HG02943 (cell line): ENCODE results near the gene NSG2.
"Not testable (repeated sequence)": the region's sequence is repeated elsewhere in the genome, so short reads cannot be mapped to it uniquely, and the experiment has no call there.

ENCODE experiments used
- ATAC-seq: cut with Tn5 transposase; IDR thresholded peaks from one replicate; pipeline ENCODE4 v1.9.1; 2021; ENCODE audit warnings: mild to moderate bottlenecking, low read depth, moderate library complexity; ENCODE audit not compliant: unreplicated experiment

The NSG2 gene

GRCh38 chr5:174097486-174098185 is 52.1 kb downstream of the NSG2 start:
- no peak for ATAC-seq

- no peak for ATAC-seq
Observed at GRCh38 chr5:174098694-174099093, 53.2 kb downstream of the NSG2 start.

GRCh38 chr5:174100490-174100889 is 55.0 kb downstream of the NSG2 start:
- no peak for ATAC-seq

- ATAC-seq, result no peak
Observed at GRCh38 chr5:174101195-174101730, 55.8 kb downstream of the NSG2 start.

- not testable (repeated sequence) for ATAC-seq
Observed at GRCh38 chr5:174102574-174102973, 57.1 kb downstream of the NSG2 start.

GRCh38 chr5:174106997-174107655 is 61.6 kb downstream of the NSG2 start:
- no peak for ATAC-seq

- no peak for ATAC-seq
Observed at GRCh38 chr5:174108745-174109144, 63.2 kb downstream of the NSG2 start.

- no peak for ATAC-seq
Observed at GRCh38 chr5:174109698-174110260, 64.3 kb downstream of the NSG2 start.

- ATAC-seq, result no peak
Observed at GRCh38 chr5:174110310-174110709, 64.8 kb downstream of the NSG2 start.

- ATAC-seq, result no peak
Observed at GRCh38 chr5:174111287-174111973, 65.9 kb downstream of the NSG2 start.

GRCh38 chr5:174115226-174115625 is 69.7 kb downstream of the NSG2 start:
- no peak for ATAC-seq

GRCh38 chr5:174118823-174119467 is 73.4 kb downstream of the NSG2 start:
- no peak for ATAC-seq

GRCh38 chr5:174119468-174119881 is 74.0 kb downstream of the NSG2 start:
- no peak for ATAC-seq

GRCh38 chr5:174120401-174121005 is 75.0 kb downstream of the NSG2 start:
- ATAC-seq, result no peak

- no peak for ATAC-seq
Observed at GRCh38 chr5:174134545-174134944, 89.0 kb downstream of the NSG2 start.

- no peak for ATAC-seq
Observed at GRCh38 chr5:174139623-174140022, 94.1 kb downstream of the NSG2 start.

- ATAC-seq, result no peak
Observed at GRCh38 chr5:174140452-174141020, 95.0 kb downstream of the NSG2 start.

- no peak for ATAC-seq
Observed at GRCh38 chr5:174141398-174141797, 95.9 kb downstream of the NSG2 start.

GRCh38 chr5:174145091-174145490 is 99.6 kb downstream of the NSG2 start:
- ATAC-seq, result no peak

- no peak for ATAC-seq
Observed at GRCh38 chr5:174145821-174146220, 100.3 kb downstream of the NSG2 start.
